ENCODE results near the gene CNTFR.
A peak's percentile ranks its signal among the peaks of the same experiment; 100 is the strongest.

CNTFR gene

DNA sequence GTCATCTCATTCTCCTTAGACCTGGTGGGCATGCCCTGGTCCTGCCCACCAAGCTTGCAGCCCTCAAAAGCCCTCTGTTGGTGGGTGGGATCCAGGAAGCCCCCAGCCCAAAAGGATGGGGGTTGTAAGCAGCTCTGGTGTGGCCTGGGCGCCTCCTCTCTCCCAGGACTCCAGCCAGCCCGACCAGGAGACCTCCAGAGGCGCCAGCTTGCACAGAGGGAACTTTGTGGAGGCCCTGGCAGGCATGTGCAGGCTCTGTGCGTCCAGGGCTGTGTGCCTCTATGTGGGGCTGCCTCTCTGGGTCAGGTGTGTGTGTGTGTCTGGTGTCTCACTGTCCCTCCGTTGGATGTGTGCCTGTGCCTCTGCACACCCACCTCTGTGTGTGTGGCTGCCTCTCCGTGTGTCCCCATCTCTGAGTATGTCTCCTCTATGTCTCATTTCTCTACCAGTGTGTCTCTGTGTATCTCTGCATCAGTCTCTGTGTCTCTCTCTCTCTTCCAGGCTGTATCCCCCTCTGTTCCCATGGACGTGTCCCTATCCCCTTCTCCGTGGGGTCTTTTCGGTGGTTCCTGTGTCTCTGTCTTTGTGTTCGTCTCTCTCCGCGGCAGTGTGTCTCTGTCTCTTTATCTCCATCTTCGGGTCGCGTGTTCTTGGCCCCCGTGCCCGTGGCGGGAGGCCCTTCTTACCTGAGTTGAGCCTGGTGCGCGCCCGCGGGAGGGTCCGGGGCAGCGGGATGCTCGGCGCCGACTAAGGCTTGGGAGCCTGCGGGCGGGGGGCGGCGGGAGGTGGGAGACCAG is 67.2 kb downstream of the CNTFR start:
- DNase-seq: no peak

DNA sequence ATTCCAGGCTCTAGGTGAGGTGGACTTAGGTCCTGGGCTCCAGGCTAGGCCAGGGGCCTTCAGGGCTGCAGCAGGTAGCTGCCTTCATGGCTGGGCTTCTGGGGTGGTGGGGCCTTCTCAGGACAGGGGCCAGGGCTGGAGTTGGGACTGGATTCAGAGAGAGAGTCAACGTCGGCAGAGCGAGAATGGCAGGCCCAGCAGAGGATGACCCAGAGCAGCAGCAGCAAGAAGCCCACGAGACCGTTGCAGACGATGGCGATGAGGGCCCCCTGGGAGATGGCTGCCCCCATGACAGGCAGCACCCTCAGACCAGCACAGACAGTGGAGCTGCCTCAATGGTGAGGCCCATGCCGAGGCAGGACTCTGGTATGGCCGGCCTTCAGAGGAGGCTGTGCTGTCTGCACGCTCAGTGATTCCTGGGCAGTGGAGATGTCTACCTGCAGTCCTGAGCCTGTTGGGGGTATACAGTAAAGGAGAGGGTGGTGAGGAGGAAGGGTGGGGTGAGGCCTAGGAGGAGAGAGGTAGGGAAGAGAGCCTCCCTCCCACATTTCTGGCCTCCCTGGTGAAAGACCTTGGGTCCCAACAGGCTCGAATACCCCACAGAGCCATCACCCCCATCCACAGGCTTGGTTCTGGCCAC is 68.0 kb downstream of the CNTFR start:
- DNase-seq: no peak

DNA sequence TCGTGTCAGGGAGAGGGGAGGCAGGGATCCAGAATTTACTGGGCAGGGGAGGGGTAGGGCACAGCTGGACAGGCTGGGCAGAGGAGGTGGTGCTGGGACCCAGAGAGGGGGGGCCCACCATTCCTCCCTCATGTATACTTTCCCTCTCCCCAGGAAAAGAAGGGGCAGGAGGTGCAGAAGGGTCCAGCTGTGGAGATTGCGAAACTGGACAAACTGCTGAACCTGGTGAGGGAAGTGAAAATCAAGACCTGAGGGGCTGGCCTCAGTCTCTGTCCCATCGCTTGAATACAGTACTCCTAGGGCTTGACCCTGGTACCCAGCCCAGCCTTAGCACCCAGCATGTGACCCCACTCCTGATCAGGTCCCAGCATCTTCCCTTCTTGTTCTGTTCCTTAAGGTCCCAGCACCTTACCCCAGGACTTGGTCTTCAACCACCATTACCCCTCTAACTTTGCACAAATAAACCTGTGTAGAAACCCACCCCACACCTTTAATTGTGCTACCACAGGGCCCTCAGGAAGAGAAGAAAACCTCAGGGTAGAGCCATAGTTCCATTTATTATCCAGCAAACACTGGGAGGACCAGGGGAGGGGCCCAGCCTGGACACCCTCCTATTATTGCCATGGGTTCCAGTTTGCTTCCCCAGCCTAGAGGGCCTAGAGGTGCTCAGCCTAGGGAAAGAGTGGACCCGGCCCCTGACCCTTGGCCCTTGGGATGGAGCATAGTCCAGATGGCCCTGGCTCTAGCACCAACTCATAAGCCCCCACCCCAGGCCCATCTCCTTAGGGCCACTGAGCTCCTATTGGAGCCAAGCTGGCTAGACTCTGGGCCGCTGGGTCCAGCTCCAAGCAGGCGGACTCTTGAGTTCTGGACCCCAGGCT is 68.8 kb downstream of the CNTFR start:
- DNase-seq: no peak

DNA sequence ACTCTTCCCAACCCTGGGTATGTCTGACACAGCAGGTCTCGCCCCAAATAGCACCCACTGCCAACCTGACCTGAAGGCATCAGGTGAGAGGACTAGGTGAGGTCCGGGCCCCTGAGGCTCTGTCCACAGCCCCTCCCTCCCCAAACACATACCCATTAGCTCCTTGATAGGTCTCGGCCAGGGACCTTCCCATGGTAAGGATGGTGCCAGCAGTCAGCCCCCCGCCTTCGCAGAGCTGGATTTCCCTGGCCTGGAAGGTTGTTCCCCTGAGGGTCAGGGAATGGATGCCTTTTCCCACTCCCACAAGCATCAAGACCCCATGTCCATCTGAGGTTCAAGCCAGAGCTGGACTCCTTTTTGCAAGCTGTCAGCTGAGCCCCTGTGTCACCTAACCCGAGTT is 69.4 kb downstream of the CNTFR start:
- no peak for DNase-seq

DNA sequence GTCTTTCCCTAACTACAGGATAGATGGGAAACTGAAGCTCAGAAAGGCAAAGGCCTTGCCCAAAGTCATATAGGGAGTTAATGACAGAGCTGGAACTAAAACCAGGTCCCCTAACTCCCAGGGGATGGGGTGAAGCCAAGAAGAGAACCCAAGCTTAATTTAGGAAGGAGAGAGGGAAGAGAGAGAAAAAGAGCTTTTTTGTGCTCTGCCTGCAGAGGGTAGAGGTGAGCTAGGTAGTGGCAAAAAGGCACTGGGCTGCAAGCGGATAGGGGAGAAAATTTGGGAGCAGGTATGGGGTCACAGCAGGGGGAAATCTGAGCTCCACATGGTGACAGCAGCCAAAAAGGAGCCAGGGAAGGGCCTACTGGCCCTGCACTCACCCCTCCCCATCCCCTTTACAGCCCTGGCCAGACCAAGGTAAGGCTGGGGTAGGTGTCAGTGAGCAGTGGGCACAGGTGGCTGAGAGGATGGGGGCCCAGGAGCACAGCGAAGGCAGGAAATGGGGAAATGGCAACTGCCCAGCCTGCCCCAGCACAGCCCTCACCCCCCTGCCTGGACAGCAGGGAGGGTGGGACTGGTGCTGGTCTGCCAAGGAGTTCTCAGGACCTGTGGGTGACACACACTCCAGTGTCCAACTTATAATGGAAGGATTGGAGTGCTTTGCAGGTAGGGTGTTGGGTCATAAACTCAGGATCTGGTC is 70.1 kb downstream of the CNTFR start:
- DNase-seq: no peak

DNA sequence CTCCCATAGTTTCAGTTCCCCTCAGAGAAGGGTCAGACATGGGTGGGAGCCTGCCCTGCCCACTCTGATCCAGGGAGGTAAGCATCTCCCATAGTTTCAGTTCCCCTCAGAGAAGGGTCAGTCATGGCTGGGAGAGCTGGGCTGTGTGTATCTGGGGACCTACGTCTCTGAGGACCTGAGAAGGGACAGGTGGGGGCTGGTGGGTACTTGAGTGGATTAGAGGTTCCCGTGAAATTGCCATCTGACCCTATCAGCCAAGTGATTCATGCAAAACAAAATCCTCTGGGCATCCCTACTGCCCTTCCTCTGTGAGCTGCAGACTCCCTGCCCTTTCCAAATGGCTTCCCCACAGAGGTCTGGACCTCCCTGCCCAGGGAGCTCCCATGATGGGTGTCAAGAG is 70.6 kb downstream of the CNTFR start:
- DNase-seq: no peak

DNA sequence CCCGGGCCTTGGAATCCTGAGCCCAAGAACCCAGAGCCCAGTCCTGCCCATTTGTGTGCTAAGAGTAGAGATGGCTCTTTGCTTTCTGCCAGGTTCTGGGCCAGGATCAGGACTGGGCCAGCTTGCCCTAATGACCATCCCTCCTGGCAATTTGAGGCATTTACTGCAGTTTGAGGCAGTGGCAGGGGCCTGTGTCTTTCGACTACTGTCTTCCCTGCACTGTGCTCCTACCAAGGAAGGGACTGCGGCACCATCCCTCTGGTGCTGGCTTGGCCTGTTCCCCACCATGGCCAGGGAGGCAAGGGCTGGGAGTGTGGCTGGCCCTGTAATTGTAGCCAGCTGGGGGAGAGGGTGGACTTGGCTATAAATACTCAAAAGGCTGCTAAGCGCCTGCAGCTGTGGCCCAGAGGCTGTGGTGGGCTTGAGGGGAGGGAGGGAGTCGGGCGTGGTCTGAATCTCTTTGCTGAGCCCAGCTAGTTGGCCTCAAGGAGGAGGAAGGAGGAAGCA is 71.4 kb downstream of the CNTFR start:
- no peak for DNase-seq

DNA sequence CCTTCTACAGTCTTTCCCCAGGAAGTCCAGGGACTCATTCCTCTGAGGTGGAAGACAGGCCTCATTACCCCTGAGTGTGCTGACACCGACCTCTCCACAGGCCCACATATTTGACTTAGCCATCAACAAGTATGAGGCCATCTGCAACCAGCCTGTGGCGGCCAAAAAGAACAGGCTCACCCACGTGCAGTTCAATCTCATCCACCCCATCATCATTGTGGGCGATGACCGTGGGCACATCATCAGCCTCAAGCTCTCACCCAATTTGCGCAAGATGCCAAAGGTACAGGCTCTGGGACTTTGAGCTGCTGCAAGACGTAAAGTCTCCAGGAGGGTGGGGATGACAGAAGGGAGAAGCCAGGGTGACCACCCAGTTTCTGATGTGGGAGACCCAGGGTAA is 72.3 kb downstream of the CNTFR start:
- no peak for DNase-seq

DNA sequence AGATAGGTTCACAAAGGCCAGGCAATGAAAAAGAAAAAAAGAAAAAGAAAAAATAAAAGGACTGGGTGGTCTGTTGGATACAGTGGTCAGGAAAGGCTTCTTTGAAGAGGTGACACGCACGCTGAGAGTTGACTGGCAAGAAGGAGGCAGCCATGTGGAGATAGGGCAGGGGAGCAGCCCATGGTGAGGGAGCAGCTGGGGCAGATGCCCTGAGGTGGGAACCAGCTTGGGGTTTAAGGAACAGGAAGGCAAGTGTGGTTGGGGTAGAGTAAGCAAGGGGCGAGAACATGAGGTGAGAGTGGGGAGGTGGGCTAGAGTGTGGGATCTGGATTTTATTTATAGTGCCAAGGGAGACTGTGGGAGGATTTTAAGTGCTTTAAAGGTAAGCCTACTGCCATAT is 73.6 kb downstream of the CNTFR start:
- no peak for DNase-seq

DNA sequence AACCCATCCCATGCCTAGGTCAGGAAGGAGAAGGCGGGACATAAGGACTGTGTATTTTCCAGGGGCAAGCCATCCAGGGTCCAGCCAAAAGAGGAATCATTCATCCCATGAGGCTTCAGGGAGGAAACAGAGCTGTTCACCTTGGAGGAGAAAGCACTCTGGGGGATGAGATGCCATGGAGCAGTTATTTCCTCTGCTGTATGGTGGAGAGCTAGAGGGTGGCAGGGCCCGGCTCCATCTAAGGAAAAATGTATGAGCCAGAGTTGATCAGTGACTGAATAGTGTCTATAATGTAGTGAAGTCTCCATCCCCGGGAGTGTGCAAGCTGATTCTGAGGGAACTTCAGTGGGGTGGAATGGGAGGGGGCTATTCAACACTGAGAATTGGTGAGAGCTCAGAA is 74.7 kb downstream of the CNTFR start:
- DNase-seq: no peak

DNA sequence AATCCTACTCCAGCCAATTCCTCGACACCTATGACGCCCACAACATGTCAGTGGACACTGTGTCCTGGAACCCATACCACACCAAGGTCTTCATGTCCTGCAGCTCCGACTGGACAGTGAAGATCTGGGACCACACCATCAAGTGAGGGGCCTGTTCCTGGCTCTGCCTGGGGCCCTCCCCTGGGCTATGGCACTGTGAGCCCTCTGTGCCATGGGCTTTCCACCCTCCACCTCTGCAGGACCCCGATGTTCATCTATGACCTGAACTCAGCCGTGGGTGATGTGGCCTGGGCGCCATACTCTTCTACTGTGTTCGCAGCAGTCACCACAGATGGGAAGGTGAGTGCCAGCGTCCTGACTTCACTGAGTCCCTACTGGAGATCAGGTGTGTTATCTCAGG is 75.1 kb downstream of the CNTFR start:
- DNase-seq: no peak

DNA sequence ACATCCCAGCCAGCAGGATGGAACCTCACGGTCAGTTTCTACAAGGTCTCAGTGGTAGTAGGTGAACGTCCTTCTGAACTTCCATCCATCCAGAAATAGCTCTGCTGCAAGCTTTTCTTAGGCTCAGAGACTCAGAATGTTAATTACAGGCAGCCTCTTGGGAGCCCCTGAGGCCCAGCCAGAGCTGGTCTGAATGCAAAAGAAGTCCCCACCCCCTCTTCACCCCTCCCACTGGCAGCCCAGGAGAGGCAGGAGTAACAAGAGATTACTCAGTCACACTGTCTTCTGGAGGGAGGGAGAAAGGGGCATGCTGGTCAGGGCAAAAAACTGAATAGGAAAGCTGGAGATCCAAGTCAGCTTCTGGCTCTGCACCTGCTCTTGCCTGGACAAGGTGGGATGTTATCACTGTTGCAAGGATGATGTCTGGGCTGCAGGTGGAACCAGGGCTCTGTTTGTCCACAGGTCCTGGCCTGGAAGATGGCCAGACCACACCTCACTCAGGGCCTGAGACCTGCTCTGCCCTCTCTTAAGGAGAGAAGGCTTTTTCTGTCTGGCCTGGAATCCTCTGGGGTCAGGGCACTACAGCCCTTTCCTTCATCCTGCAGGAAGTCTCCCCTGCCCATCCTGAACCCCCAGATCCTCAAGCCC is 75.8 kb downstream of the CNTFR start:
- DNase-seq: peak; percentile 41

DNA sequence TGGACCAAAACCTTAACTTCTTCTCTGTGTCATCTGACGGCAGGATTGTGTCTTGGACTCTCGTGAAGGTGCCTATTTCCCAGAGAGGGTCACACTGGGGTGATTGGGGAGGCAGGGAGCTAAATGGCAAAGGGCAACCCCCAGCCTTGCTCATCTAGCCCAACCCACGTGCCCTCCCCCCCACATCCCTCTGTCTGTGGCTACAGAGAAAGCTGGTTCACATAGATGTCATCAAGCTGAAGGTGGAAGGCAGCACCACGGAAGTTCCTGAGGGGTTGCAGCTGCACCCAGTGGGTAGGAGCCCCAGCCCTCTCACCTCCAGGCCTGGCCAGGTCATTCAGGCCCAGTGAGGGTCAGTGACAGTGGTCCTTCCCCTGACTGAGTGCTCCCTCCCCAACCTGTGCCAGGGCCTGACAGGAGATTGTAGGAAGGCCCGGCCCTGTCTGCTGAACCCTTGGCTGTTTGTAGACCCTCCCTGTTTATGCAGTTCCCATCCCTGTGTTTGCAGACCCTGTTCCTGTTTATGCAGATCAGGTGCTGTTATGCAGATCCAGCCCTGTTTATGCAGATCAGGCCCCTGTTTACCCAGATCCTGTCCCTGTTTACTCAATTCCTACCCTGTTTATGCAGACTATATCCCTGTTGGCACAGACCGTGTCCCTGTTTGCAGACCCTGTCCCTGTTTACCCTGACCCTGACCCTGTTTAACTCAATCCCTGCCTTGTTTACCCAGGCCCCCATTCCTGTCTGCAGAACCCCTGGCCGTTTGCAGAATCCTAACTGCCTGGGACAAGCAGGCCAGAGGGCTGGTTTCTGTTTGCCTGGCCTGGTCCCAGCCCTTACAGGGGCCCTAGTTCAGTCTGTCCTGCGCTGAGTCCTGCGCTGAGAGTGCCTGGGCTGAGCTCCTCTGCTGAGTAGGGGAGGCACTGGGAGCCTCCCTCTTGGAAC is 77.1 kb downstream of the CNTFR start:
- DNase-seq: no peak

DNA sequence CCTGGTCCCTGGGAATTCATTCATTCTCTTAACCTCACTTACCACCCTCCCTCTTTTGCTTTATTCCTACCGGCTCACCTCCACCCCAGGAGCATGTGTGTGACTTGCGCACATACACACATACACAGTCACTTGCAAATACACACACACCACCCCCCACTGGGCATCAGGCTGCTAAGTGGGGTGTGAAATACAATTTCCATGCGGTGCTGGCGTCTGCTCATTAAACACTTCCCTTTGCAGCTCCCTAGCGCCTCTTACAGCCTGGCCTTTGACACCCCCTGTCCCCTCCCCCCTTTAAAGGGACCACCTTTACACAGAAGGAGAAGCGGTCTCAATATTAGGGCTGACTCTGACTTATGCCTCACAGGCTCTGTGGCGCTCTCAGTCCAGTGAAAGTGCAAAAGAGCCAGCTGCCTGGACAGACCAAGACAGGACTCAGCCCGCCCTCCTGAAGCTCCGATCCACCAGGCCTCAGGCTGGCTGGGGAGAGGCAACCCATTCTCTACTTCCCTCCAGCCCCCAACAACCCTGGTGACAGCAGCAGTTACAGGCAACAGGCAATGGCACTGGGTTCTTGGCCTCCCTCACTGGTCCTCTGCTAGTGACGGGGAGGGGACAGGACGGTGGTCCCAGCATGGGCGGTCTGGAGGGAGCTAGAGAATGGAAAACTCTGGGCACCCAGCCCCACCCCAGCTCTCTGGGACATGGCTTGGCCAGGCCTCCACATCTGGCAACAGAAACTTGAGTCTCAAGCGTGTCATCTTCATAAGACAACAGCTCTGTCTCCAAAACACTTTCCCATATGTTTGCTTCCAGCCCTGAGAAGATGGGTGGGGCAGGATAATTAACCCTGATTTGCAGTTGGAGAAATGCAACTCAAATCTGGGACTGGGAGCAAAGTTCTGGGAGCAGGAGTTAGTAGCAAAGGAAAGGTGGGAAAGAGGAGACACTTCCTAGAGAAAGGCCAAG is 78.7 kb downstream of the CNTFR start:
- DNase-seq: no peak

DNA sequence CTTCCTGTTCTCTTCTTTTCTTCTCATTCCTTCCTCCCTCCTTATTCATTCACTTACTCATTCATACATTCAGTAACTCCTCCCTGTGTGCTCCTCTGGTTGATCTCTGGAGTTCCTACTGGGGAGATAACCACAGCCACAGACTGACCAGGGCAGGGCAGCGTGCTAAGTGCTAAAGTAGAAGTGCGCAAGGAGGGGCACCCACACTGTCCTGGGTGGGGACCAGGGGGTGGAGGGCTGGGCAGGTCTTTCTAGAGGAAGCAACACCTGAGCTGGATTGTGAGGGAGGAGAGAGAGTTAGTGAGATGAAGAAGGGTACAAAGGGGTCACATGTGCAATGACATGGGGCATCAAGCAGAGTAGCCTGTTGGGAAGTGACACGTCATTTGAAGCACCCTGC is 80.6 kb downstream of the CNTFR start:
- DNase-seq: no peak

DNA sequence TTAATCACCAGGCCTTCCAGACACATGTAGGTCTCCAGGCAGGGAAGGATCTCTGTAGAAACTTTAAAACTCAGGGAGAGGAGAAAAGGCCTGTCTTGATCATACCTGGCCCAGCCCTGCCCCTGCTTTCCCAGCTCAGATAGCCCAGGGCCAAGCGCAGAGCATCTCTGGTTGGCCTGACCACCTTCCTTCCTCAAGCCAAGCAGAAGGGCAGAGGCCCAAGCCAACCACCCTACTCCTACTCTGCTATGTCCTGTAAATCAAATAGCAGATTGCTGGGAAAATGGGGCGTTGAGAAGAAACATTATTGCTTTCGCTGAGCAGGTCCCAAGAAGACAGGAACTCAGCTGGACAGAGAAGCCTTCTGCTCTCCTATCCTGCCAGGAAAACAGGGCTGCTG is 81.1 kb downstream of the CNTFR start:
- no peak for DNase-seq

DNA sequence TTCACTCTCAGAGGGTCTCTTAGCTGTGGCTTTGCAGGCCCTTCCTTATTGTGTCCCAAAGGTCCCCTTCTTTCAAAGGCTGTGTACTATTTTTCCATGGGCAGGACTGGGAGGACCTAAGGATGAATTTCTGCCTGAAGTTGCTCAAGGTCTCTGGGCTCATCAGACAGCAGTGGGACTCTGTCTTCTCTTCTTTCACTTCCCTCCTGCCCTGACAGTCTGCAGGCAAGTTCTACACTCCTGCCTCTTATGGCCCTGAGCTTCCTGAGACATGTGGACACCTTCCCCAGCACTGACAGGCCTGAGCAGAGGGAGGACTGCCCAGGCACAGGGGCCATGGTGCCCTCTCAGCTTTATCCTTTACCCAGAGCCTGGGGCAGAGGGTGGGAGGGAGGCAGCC is 81.6 kb downstream of the CNTFR start:
- DNase-seq: no peak

DNA sequence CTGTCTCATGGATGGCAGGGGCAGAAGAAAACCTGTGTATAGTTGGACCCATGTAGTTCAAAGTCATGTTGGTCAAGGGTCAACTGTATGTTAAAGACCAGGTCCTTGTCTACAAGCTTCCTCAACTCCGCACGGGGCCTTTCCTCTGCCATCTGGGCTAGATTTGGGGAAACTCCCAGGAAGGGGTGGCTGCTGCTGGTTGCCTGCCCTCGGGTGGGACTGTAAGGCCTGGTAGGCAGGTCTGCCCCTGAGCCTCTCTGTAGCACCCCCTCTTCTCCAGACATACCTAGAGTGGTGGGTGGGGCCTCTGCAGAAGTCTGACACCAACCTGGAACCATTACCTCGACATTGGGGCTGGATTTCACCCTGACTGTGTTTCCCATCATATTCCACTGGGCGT is 82.0 kb downstream of the CNTFR start:
- no peak for DNase-seq

DNA sequence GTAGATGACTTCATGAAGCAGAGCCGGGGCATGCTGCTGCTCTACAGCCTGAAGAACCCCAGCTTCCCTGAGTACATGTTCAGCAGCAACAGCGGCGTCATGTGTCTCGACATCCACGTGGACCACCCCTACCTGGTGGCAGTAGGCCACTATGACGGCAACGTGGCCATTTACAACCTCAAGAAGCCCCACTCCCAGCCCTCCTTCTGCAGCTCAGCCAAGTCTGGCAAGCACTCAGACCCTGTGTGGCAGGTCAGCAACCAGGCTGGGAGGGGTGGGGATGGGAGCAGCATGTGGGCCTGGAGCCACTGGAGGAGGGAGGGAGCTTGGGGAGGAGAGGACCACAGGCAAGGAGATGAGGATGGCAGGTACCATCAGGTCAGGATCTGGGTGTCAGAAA is 82.9 kb downstream of the CNTFR start:
- no peak for DNase-seq
